Stimulated activated CD8-positive, alpha-beta memory T cell treated with anti-CD3 and anti-CD28 coated beads, Interleukin-7, amount 100 ng/mL, for 24 hours (primary cell): ENCODE data around the gene MGMT.

ENCODE experiments used
- DNase-seq: peaks from one replicate; pipeline ENCODE4 v3.0.0-alpha.2; 2020; ENCODE audit warnings: low read depth

The MGMT gene

DNA sequence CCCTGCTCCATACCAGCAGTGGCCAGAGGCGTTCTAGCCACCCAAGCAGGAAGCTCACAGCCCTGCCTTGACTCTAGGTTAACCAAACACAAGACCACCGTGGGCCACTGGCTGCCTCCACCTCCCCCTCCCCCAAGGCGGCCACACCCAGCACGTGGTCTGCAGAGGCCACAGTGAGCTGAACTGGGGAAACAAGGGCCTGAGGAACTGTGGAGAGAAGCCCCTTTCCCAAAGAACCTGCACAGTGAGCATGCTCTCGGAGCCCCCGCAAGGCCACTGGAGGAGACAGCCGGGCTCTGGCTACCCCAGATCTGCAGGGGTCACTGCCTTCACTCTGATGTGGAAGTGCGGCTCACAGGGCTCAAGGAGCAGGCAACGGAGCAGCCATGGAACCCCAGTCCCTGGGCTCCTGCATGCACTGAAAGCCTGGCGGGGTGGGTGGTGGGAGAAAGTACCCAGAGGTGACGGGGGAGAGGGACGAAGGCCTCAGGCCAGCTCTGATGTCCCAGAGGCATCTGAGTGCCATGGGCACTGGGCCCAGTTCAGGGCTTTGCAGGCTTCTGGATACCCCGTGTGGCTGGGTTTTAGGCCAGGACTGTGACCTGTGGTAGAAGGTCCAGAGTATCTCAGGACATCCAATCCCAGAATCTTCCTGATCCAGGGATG, 307.8 kb downstream of the MGMT start:
- no peak for DNase-seq

GRCh38 chr10:129775681-129776080, 308.6 kb downstream of the MGMT start:
- no peak for DNase-seq

DNA sequence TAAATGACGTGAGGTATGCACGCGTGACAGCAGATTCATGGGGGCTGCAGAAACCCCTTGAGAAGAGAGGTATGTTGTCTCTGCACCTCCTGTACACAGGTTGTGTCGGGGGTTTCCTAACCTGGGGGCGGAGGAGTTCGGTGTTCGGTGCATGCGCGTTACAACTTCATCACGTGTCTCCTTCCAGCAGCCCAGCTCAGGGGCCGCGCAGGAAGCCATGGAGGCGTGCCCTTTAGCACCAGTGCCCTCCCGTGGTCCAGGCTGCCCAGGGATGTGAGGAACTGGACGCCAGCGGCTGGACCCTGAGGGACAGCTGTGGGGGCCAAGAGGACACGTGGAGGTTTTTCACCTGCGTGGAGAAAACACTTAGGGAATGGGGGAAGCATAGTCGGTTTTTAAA, 310.6 kb downstream of the MGMT start:
- DNase-seq = no peak

- DNase-seq = no peak
Measured at GRCh38 chr10:129778571-129778970, 311.5 kb downstream of the MGMT start.

- DNase-seq = no peak
Measured at GRCh38 chr10:129779126-129780111, 312.4 kb downstream of the MGMT start.

GRCh38 chr10:129780198-129780597, 313.2 kb downstream of the MGMT start:
- DNase-seq = no peak

- no peak for DNase-seq
Measured at GRCh38 chr10:129780901-129781795, 314.1 kb downstream of the MGMT start.

DNA sequence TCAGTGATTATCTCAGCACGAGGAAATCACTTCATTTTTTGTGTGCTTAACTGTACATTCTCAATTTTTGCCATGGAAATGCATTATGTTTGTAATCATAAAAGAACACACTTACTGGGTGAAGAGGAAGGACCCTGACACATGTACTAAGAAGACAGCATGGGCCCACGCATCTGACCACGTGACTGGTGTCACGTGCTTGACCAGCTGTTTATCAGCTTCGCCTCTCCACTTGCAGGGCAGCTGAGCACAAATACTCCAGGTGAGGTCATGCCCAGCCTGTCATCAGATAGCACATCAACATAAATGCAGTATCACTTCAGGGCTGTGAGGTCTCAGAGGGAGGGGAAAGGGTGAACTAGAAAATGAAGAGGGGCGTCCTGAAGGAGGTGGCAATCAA, 317.2 kb downstream of the MGMT start:
- DNase-seq = no peak

GRCh38 chr10:129784891-129785290, 317.9 kb downstream of the MGMT start:
- no peak for DNase-seq

DNA sequence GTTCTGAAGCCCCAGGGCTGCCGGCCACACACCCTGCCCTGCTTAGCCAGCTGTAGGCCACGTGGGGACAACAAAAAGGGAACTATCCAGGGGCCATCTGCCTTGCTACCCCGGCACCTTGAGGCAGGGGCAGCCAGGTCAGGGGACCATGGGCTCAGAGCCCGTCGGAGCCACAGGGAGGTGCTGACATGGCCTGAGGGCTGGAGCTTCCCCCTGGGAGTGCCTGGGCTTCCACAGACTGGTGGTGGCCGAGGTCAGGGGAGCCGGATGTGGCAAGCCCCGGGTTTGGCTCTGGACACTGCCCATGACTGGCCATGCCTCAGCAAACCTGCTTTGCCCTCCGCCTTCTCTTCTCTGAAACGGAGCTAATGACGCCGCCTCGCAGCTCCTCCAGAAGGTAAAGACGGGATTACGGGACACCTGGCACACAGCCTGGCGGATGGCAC, 318.5 kb downstream of the MGMT start:
- no peak for DNase-seq

- DNase-seq = no peak
Measured at GRCh38 chr10:129786216-129786615, 319.2 kb downstream of the MGMT start.

GRCh38 chr10:129787557-129787956, 320.5 kb downstream of the MGMT start:
- no peak for DNase-seq

DNA sequence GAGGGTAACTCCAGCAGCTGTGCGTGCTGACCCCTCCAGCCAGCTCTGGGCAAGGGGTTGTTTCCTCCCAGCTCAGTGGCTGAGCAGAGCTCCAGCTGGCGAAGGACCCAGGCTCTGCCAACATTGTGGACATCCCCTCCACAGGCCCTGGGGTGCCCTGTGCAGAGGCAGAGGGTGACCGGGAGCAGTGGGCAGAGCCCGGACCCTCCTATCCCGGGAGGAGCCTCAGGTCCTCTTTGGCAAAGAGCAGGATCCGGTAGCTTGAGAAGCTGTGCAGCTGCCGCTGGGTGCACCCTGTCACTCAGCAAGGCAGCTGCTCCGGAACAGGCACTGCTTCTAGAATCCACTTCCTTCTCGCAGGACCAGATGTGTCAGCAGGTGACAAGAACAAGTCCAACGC, 321.2 kb downstream of the MGMT start:
- no peak for DNase-seq

GRCh38 chr10:129790715-129791446, 323.8 kb downstream of the MGMT start:
- DNase-seq = no peak

- DNase-seq = no peak
Measured at GRCh38 chr10:129792141-129792540, 325.1 kb downstream of the MGMT start.

DNA sequence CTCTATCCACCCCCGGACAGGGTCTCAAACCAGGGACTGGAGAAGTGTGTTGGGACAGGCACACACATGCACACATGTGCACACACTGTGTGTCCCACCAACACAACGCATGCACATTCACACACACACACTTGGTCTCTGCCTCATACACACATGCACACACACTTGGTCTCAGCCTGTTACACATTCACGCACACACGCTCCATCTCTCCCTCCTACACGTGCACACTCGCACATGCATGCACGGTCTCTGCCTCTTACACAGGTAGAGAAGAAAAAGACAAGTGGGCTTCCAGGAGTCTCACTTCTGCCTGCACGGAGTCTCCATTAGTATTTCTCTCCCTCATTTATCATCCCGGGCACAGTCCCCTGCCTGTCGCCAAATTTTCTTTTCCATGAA, 325.8 kb downstream of the MGMT start:
- DNase-seq = no peak

DNA sequence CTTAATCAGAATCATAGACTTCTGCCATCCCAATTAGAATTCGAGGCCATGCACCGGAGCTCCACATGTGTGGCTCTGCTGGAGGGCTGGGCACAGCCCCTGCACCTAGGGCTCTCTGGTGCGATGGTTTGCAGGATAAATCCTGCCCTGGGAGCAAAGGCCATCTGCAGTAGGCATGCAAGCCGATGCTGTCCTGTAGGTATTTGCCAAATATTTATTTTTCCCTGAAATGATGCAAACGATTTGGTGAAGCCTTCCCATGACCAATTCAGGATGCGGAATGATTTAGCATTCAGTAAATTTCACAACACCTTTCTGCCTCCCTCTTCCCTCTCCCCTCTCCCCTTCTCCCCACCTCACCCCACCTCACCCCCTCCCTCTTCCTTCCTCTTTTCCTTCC, 326.4 kb downstream of the MGMT start:
- DNase-seq = no peak

DNA sequence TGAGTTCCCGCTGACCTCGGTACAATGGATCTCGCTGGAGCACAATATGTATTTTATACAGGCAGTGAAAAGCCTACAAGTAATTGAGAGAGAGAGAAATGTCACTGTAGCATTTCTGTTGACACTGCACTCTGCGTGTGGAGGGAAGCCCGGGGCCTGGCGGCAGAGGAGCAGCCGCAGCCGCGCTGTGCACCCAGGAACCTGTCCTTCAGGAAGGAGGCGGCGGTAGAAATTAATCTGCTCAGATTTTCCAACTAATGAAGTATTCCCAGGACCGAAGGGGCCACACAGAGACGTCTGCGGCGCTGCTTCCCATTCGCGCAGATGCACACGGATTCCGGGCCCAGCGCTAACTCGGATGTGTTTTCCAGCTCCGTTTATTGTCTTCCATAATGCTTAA, 327.0 kb downstream of the MGMT start:
- no peak for DNase-seq

GRCh38 chr10:129796710-129797420, 329.8 kb downstream of the MGMT start:
- DNase-seq = no peak

GRCh38 chr10:129799942-129800341, 332.9 kb downstream of the MGMT start:
- no peak for DNase-seq

DNA sequence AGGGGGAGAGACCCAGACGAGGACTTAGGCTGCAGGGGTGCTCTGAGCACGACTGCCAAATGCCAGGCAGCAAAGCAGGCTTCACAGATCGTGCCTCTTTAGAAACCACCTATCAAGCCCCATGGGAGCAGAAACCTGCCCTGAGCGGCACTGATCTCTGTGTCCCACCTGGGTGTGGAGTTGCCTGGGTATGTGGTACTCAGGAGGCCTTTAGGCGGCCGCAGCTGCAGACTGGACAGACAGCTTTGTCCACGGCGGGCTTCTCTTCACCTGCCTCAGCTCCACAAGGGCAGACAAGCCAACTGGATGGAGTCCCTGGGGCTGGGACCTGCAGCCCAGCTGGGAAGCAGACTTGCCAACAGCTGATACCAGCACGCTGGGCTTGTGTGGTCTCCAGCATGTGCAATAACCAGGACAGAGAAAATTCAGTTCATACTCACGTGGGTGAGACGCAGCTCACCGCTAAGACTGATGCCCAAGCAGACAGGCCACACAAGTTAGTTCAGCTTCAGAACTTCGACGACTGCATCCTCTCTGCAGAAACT, 333.8 kb downstream of the MGMT start:
- DNase-seq = no peak
